Tongue (tissue), 2 donors: ENCODE data around the gene RAB28. TPM values are rescaled to one million over a fixed set of nuclear protein-coding genes. Genes with fewer than 3 reads are reported as not detected.
A peak's percentile ranks its signal among the peaks of the same experiment; 100 is the strongest.
"Not testable (repeated sequence)": the region's sequence is repeated elsewhere in the genome, so short reads cannot be mapped to it uniquely, and the experiment has no call there.

Experiments used
- DNase-seq: peaks from one replicate; pipeline ENCODE4 v3.0.0-alpha.2; 2015
- total RNA-seq: library from RNA; depleted of rRNA; stranded (reverse); fragments of >200 nt; gene quantifications from one replicate; pipeline ENCODE4 v1.2.3, GENCODE V29; 2014

RAB28 gene
- total RNA-seq, 1 donor from 2014 or later: 18.4 TPM

DNA sequence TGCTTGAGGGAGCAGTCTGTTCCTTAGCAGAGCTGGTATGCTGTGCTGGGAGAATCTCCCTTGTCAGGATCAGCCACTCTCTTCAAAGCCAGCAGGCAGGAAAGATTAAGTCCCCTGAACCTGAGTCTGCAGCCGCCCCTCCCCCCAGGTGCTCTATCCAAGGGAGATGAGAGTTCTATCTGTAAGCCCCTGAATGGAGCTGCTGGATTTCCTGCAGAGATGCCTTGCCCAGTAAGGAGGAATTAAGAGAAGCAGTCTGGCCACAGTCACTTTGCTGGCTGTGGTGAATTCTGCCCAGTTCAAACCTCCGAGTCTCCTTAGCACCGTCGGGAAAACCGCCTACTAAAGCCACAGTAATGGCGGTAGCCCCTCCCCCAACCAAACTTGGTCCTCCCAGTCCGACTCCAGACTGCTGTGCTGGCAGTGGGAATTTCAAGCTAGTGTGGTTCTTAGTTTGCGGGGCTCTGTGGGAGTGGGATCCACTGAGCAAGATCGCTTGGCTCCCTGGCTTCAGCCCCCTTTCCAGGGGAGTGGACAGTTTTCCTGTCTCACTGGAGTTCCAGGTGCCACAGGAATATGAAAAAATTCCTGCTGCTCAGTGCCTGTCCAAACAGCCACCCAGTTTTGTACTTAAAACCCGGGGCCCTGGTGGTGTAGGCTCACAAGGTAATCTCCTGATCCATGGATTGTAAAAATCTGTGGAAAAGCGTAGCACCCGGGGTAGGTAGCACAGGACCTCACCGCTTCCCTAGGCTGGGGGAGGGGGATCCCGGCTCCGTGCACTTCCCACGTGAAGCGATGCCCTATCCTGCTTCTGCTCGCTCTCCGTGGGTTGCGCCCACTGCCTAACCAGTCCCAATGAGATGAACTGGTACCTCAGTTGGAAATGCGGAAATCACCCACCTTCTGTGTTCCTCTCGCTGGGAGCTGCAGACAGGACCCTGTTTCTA lies 38.0 kb downstream of the RAB28 start:
- no peak for DNase-seq

DNA sequence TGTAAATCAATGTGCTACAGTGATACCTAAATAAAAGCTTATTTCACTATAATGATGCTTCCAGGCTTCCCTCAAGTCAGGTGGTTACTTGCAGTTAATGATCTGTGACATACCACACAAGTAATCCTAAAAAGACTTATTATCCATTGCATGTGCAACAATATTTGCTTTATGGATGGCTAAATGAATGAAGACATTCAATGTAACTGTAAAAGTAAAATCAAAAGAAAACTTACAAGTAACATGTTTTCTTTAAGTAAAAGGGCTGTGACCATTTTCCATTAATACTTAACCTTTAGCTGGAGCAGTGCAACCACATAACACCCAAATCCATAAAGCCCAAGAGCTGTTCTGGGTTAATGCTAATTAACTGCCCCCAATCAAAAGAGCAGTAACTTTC lies 42.6 kb downstream of the RAB28 start:
- no peak for DNase-seq

DNA sequence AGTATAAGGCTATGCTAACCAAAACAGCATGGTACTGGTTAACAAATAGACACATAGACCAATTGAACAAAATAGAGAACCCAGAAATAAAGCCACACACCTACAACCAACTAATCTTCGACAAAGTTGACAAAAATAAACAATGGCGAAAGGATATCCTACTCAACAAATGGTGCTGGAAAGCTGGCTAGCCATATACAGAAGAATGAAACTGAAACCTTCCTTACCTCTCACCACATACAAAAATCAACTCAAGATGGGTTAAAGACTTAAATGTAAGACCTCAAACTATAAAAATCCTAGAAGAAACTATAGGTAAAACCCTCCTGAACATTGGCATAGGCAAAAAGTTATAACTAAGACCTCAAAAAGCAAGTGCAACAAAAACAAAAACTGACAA lies 47.2 kb downstream of the RAB28 start:
- no peak for DNase-seq

DNA sequence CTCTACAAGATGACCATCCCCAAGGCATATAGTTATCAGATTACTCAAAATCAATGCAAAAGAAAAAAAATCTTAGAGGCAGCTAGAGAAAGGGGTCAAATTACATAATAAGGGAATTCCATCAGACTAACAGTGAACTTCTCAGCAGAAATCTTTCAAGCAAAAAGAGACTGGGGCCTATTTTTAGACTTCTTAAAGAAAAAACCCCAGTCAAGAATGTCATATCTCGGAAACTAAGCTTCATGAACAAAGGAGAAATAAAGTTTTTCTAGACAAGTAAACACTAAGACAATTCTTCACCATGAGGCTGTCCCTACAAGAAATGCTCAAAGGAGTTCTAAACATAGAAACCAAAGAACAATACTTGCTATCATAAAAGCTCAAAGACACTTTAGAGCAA lies 51.7 kb downstream of the RAB28 start:
- no peak for DNase-seq

DNA sequence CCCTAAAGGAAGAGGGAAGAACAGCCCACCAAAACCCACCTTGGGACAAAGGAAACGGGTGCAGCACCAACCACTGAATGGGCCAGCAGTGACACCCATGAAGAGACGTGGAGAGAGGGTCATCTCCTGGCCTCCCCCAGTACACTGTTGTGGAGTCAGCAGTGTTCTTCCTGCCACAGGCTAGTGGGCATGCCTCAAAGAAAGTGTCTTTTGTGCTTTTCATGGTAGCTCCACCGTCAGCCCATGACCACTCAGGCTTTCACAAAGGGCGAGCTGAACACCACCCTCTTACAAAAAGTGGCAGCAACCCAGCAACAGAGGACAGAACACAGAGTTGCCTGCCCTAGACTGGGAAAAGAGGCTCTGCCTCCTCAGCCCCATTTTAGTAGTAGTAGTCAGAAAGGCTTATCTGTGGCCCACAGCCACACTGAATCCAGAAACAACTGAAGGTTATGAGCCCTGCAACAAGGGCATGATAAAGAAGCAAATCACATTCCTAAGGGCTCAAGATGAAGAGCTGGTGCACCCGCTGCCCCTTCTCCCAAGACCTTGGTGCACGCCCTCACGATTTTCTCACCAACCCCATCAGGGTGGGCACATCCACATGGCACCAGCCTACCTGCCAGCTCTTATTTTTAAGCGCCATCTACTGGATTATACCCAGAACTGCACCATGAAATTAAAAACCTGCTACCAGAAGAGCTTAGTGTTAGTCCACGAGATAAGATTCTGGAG lies 53.1 kb downstream of the RAB28 start:
- no peak for DNase-seq

DNA sequence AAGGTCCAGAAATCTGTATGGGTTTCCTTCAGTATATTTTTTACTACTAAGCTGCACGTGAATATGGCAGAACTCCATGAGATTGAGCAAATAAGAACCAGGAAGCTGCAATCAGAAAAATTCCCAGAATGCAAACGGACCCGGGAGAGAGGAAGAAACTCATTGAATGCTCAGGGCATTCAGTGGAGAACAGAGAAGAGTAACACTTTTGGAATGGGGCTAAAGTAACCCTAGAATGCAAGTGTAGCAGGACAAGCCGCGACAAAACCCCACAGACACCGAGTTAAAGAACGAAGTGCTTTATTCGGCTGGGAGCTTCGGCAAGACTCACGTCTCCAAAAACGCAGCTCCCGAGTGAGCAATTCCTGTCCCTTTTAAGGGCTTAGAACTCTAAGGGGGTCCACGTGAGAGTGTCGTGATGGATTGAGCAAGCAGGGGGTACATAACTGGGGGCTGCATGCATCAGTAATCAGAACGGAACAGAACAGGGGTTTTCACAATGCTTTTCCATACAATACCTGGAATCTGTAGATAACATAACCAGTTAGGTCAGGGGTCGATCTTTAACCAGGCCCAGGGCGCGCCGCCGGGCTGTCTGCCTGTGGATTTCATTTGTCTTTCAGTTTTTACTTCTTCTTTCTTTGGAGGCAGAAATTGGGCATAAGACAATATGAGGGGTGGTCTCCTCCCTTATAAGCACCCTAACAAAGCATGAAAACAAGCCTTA lies 56.4 kb downstream of the RAB28 start:
- DNase-seq: no peak

DNA sequence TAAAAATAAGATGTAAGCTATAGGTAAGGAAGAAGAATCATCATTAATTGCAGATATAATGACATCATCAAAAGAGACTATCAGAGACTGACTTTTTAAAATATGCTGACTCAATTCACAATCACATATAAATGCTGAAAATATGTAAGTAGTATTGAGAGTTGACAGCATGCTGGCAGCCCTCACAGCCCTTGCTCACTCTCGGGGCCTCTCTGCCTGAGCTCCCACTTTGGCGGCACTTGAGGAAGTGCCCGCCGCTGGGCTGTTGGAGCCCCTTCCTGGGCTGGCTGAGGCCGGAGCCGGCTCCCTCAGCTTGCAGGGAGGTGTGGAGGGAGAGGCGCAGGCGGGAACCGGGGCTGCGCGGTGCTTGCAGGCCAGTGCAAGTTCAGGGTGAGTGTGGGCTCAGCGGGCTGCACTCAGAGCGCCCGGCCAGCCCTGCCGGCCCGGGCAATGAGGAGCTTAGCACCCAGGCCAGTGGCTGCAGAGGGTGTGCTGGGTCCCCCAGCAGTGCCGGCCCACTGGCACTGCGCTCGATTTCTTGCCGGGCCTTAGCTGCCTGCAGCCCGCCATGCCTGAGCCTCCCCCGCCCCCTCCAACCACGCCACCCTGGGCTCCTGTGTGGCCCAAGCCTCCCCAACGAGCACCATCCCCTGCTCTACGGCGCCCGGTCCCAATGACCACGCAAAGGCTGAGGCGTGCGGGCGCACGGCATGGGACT lies 68.9 kb downstream of the RAB28 start:
- DNase-seq: no peak

DNA sequence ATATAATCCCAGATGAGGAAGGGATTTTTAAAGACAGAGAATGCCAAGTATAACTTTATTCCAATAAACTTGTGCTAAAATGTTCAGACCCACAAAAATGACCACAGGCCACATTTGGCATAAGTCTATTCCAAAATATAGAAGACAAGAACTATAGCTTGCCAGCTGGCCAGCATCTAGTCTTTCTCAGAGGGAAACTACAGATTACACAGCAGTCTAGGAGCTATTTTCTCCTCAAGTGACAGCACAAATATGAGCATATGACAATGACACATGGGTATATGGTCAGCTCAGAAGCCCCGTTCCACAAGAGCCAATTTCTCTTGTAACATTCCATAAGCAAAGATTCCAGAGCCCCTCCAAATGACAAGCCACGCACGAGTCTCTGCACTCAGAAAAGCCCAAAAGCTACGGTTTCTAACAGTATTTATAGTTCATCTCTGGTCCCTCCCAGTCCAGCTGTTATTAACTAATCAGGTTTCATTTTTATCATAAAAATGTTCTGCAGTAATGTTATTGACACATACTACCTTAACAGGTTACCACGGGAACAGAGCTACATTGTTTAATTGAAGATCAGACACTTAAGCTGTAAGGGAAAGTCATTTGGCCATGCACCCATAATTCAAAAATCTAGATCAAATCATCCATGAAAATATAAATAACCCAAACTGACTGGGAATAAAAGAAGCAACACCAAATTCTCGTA lies 70.3 kb downstream of the RAB28 start:
- DNase-seq: peak; percentile 16

DNA sequence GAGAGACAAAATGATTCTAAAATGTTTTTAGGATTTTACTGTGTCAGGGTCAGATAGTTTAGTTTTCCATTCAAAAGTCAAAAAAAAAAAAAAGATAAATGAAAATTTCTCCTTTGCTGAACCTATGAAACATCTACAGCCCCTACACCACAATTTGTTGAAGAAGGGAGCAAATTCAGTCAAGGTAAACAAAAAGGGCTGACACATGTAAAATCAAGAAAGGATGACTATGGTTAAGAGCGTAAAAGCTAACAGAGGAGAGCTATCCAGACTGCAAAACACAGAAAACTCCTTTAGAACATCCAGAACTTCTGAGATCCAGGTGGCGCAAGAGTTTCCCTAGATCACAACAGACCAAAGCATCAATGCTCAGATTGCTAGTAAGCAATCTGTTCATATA lies 72.2 kb downstream of the RAB28 start:
- no peak for DNase-seq

DNA sequence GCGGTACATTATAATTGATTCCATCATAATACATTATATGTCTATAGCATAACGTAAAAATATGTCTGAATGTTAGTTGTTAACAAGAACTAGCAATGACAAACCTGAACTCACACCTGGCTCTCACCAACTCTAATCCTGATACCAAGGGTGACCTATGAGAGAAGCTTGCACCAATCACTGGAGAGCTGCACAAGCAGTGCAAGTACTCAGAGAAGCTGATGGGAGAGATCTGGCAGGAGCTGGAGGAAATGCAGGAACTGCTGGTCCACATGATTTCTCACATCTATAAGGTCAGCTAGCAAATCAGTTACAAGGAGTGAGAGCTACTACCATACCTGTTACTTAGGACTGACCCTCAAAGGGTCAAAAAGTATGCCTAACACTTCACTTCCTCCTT lies 74.8 kb downstream of the RAB28 start:
- no peak for DNase-seq

DNA sequence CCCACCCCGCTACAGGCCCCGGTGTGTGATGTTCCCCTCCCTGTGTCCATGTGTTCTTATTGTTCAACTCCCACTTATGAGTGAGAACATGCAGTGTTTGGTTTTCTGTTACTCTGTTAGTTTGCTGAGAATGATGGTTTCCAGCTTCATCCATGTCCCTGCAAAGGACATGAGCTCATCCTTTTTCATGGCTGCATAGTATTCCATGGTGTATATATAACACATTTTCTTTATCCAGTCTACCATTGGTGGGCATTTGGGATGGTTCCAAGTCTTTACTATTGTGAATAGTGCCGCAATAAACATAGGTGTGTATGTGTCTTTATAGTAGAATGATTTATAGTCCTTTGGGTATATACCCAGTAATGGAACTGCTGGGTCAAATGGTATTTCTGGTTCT lies 78.0 kb downstream of the RAB28 start:
- DNase-seq: not testable (repeated sequence)

DNA sequence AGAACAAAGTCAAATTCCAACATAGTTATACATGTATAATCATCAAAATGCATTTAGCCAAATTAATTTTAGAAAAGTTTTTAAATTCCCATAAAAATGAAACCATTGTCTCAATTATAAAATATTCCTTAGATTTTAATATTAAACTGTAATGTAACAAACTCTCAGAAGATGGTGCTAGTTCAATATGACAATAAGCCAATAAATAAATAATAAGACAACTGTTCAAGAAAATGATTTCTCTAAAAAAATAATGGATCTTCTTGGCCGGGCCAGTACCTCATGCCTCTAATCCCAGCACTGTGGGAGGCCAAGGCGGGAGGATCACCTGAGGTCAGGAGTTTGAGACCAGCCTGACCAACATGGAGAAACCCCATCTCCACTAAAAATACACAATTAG lies 80.3 kb downstream of the RAB28 start:
- DNase-seq: no peak

DNA sequence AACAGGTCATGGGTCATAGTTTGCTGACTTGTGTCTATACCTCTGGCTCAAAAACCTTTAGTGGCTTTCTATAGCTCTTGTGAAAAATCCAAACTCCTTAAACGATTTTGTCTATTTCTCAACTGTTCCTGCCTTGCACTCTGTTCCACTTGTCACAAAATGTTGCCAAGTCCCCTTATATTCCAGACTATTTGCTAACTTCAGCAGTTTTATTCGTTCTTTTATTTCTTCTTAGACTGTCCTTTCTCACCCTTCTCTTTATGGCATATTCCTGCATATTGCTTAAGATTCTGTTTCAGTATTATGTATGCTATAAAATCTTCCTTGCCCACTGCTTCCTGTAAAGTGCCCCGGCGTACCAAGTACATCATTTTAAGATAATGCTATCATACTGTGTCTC lies 80.8 kb downstream of the RAB28 start:
- DNase-seq: no peak

DNA sequence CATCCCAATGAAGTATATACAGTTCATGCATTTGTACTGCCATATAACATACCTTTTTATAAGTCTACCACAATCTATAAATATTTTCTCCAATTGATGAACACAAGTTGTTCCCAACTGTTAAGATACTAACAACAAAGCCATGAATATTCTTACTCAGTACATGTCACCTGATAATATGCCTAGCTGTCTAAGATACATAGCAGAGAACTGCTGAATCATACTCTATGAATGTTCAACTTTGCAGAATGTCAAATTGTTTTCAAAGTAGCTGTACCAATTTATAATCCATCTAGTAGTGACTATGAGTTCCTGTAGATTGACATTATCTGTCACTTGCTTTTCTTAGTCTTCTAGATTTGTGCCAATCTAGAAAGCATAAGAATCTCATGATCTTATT lies 84.9 kb downstream of the RAB28 start:
- DNase-seq: no peak

DNA sequence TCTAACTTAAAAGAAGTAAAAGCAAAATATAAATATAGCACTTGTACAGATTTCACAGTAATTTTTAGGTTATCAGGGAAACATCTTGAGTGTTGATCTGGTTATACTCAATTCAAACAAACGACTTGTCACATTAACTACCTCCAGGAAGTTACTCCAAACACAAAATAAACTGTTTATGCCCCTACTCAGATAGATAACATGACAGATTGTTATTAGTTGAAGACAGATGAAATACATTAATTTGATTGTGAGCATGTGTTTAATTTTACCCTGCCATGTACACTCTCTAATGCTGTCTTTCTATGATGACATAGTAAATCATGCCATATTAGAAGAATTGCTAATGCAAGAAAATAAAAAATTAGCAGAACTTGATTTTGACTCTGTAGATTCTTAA lies 88.0 kb downstream of the RAB28 start:
- no peak for DNase-seq

DNA sequence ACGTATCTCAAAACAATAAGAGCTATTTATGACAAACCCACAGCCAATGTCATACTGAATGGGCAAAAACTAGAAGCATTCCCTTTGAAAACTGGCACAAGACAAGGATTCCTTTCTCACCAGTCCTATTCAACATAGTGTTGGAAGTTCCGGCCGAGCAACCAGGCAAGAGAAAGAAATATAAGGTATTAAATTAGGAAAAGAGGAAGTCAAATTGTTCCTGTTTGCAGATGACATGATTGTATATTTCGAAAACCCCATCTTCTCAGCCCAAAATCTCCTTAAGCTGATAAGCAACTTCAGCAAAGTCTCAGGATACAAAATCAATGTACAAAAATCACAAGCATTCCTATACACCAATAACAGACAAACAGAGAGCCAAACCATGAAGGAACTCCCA lies 94.2 kb downstream of the RAB28 start:
- DNase-seq: not testable (repeated sequence)

DNA sequence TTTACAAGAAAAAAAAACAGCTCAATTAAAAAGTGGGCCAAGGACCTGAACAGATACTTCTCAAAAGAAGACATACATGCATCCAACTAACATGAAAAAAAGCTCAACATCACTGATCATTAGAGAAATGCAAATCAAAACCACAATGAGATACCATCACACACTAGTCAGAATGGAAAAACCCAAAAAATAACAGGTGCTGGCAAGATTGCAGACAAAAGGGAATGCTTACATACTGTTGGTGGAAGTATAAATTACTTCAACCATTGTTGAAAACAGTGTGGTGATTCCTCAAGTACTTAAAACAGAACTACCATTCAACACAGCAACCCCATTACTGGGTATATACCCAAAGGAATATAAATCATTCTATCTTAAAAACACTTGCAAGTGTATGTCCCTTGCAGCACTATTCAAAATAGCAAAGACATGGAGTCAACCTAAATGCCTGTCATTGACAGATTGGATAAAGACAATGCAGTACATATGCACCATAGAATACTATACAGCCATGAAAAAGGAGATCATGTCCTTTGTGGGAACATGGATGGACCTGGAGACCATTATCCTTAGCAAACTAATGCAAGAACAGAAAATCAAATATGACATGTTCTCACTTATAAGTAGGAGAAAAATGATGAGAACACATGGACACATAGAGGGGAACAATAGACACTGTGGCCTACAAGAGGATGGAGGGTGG lies 97.6 kb downstream of the RAB28 start:
- no peak for DNase-seq

DNA sequence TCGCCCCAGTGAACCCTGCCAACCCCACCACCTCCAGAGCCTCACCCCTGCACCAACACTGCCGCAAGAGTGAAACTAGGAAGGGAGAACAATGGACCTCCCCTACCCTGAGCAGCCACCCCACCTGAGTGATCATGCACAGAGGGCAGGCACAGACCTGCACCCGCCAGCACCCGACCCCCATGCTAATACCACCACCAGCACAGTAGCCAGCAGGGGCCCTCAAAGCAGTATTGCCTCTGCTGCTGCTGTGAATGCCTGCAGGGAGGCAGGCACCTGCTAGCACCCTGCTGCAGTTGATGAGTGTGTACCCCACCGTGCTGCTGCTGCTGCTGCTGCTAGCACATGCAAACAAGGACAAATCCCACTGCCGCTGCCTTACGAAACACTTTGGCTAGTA lies 100.1 kb downstream of the RAB28 start:
- no peak for DNase-seq

DNA sequence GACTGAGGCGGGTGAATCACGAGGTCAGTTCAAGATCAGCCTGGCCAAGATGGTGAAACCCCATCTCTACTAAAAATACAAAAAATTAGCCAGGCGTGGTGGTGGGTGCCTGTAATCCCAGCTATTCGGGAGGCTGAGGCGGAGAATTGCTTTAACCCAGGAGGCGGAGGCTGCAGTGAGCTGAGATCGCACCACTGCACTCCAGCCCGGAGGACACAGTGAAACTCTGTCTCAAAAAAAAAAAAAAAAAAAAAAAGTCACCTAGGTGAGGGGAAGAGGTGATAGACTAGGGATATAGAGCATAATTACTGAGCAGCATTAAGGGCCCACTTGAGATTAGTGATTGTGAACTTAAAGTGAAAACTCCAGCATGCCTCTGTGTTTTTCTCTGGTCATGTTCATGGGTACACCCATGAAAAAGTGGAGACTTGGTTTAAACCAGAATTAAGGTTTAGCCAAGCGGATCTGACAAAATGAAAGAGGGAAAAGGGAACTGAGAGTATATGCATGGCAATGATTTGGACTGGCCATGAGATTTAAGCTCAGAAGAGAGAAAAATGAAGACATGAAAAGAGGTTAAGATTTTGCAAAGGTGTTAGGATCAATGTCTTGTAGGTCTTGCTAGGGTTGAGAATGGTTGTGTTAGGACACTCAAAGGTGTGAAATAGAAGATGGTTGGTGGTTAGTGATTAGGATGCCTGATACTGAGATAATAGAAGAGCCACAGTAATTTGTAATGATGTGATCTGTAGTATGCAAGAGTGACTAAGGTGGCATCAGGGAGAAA lies 105.0 kb downstream of the RAB28 start:
- no peak for DNase-seq

DNA sequence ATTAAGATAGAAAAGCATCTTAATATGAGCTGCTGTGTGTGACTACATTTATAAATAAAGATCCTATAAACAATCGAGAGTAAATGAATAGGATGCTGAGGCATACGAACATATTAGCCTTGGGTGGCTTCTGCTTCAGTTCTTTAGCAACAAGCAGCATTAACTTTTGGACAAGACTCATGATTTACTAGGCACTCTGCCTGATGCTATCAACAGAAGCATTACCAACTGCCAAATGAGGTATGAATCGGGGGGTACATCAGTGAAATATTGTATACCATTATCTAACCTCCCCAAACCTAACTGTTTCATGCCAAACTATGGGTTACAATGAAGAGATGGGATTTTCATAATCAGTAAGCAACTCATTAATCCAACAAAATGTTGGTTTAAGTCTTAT lies 113.1 kb downstream of the RAB28 start:
- no peak for DNase-seq
